ENCODE results near the gene INTS1. TPM values are rescaled to one million over a fixed set of nuclear protein-coding genes. Genes with fewer than 3 reads are reported as not detected.

INTS1 gene
- total and polyA plus RNA-seq, 11 donors = 35.5 to 67.4 (median 45.3) TPM

GRCh38 chr7:1492221-1492620, 12.0 kb downstream of the INTS1 start:
- WGBS, 4 donors = 92 to 97% (median 95%) methylated on average over 10 of the region's 10 CpGs
- intact Hi-C loops (cut with DNase I) = no loop called here
- DNase-seq (no peak), ATAC-seq (no peak)
- Histone ChIP-seq H3K27ac (no peak overlapping the region), H3K9me3 (no peaks in the 10 kb centered on the region), H3K4me1 (no peaks in the 10 kb centered on the region), H3K27me3 (no peaks in the 10 kb centered on the region), H3K36me3 (peaks cover 3 to 97% (median 86%) of the 10 kb centered on the region in 9 donors), H3K4me3 (no peak overlapping the region)
- TF ChIP-seq CTCF (IDR thresholded peaks at IDR 0.05) (no peak), POLR2A (IDR thresholded peaks at IDR 0.05) (no peak)

- TF ChIP-seq CTCF (IDR thresholded peaks at IDR 0.05) (no peak), POLR2A (IDR thresholded peaks at IDR 0.05) (no peak)
- ATAC-seq = no peak
- no peak overlapping the region for H3K4me3 ChIP-seq
Measured at GRCh38 chr7:1490837-1491236, 13.4 kb downstream of the INTS1 start.

GRCh38 chr7:1489336-1489735, 14.9 kb downstream of the INTS1 start:
- no peak overlapping the region for H3K27ac ChIP-seq
- intact Hi-C loops (cut with DNase I) = no loop called here
- no peak overlapping the region for H3K4me3 ChIP-seq
- TF ChIP-seq CTCF (IDR thresholded peaks at IDR 0.05) (no peak), POLR2A (IDR thresholded peaks at IDR 0.05) (no peak)
- ATAC-seq = no peak
- WGBS, 4 donors = 92 to 97% (median 93%) methylated on average over 18 of the region's 18 CpGs
- no peak for DNase-seq
- H3K9me3 ChIP-seq = no peaks in the 10 kb centered on the region
- H3K4me1 ChIP-seq = no peaks in the 10 kb centered on the region
- H3K36me3 ChIP-seq = peaks cover 0 to 96% (median 88%) of the 10 kb centered on the region in 9 donors
- H3K27me3 ChIP-seq = no peaks in the 10 kb centered on the region

More at GRCh38 chr7:1490837-1491236, 13.4 kb downstream of the INTS1 start:
- Histone ChIP-seq H3K27ac (no peak overlapping the region), H3K36me3 (peaks cover 0 to 97% (median 88%) of the 10 kb centered on the region in 9 donors), H3K27me3 (no peaks in the 10 kb centered on the region), H3K9me3 (no peaks in the 10 kb centered on the region), H3K4me1 (no peaks in the 10 kb centered on the region)
- no peak for DNase-seq
- 90 to 95% (median 93%) methylated on average over 18 to 19 of the region's 19 CpGs for WGBS, 4 donors
- intact Hi-C loops (cut with DNase I) = no loop called here

GRCh38 chr7:1488016-1488415, 16.2 kb downstream of the INTS1 start:
- H3K4me3 ChIP-seq = no peak overlapping the region
- peaks cover 0 to 96% (median 89%) of the 10 kb centered on the region in 9 donors for H3K36me3 ChIP-seq
- ATAC-seq (no peak), DNase-seq (no peak)
- no peak for TF ChIP-seq POLR2A (IDR thresholded peaks at IDR 0.05)
- TF ChIP-seq CTCF (IDR thresholded peaks at IDR 0.05) = no peak
- H3K27ac ChIP-seq = no peak overlapping the region
- no peaks in the 10 kb centered on the region for H3K4me1 ChIP-seq
- 85 to 96% (median 88%) methylated on average over 16 to 20 of the region's 20 CpGs for WGBS, 4 donors
- no peaks in the 10 kb centered on the region for H3K27me3 ChIP-seq
- intact Hi-C loops (cut with DNase I) = no loop called here
- H3K9me3 ChIP-seq = no peaks in the 10 kb centered on the region

All from heart left ventricle (tissue), 16 donors.